HG03025 (cell line): Measurements from ENCODE around the gene CHRM1.
"Not testable (repeated sequence)": the region's sequence is repeated elsewhere in the genome, so short reads cannot be mapped to it uniquely, and the experiment has no call there.

Experiments used
- ATAC-seq: cut with Tn5 transposase; IDR thresholded peaks from one replicate; pipeline ENCODE4 v1.9.1; 2021; ENCODE audit warnings: mild to moderate bottlenecking, moderate library complexity; ENCODE audit not compliant: unreplicated experiment, low FRiP score

CHRM1 gene, protein sequence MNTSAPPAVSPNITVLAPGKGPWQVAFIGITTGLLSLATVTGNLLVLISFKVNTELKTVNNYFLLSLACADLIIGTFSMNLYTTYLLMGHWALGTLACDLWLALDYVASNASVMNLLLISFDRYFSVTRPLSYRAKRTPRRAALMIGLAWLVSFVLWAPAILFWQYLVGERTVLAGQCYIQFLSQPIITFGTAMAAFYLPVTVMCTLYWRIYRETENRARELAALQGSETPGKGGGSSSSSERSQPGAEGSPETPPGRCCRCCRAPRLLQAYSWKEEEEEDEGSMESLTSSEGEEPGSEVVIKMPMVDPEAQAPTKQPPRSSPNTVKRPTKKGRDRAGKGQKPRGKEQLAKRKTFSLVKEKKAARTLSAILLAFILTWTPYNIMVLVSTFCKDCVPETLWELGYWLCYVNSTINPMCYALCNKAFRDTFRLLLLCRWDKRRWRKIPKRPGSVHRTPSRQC

DNA sequence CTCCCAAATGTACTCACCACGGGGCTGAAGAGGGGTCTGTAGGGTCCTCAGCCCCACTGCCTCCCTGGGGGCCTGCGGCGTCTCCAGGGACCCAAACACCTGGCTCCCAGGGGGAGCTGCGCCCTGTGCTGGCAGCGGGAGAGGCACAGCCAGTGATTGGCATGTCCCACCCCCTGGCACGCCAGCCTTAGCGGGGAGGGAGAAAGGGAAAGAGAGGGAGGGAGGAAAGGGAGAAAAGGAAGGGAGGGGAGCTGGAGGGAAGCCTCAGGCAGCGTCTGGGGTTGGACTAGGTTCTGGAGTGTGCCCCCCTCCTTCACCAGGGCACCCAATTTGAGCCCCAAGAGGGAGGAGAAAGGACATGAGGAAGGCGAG is at the start of gene CHRM1:
TSS of gene CHRM1 (minus strand) at position 163 of the 372 bp plus-strand sequence. CDS start 10,263 bp downstream, outside the sequence.
- ATAC-seq = no peak

DNA sequence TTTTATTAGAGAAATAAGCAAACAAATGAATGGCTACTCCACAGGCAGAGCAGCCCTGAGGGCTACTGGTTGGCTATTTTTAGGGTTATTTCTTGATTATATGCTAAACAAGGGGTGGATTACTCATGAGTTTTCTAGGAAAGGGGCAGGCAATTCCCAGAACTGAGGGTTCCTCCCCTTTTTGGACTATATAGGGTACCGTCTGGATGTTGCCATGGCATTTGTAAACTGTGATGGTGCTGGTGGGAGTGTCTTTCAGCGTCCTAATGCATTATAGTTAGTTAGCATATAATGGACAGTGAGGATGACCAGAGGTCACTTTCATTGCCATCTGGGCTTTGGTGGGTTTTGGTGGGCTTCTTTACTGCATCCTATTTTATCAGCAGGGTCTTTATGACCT is 44.4 kb upstream of the CHRM1 start:
- no peak for ATAC-seq

- ATAC-seq = no peak
Observed at GRCh38 chr11:62962391-62962790, 41.2 kb upstream of the CHRM1 start.

- ATAC-seq = no peak
Observed at GRCh38 chr11:62961017-62961570, 39.9 kb upstream of the CHRM1 start.

GRCh38 chr11:62959422-62959980 is 38.3 kb upstream of the CHRM1 start:
- ATAC-seq = no peak

GRCh38 chr11:62958547-62959421 is 37.6 kb upstream of the CHRM1 start:
- no peak for ATAC-seq

- no peak for ATAC-seq
Observed at GRCh38 chr11:62957147-62957546, 36.0 kb upstream of the CHRM1 start.

- ATAC-seq = no peak
Observed at GRCh38 chr11:62954478-62954877, 33.3 kb upstream of the CHRM1 start.

DNA sequence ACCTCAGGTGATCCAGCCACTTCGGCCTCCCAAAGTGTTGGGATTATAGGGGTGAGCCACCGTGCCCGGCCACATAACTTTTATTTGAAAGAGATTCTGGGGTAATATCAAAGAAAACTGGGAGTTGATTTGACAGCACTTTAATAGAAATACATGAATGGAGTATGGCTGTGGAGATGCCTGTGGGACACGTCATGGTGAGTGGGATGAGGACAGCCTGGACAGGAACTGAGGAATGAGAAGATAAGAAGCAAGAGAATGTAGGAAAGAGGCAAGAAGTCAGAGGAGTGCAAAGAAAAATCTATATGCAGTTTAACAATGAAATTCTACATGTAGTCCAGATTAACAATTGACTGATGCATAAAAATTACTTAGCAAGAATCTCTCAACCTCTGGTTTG is 32.6 kb upstream of the CHRM1 start:
- ATAC-seq = no peak

- no peak for ATAC-seq
Observed at GRCh38 chr11:62948765-62949320, 27.7 kb upstream of the CHRM1 start.

DNA sequence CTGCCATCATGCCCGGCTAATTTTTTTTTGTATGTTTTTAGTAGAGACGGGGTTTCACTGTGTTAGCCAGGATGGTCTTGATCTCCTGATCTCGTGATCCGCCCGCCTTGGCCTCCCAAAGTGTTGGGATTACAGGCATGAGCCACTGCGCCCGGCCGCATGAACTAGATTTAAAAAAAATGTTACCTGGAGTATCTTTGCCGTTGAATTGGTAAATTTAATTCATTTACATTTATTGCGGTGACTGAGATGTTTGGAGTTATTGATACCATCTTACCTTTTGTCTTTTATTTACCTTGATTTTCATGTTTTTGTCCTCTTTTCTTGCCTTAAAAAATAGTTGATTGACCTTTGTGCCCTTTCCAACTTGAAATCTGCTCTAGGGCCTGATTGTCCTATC is 24.4 kb upstream of the CHRM1 start:
- not testable (repeated sequence) for ATAC-seq

DNA sequence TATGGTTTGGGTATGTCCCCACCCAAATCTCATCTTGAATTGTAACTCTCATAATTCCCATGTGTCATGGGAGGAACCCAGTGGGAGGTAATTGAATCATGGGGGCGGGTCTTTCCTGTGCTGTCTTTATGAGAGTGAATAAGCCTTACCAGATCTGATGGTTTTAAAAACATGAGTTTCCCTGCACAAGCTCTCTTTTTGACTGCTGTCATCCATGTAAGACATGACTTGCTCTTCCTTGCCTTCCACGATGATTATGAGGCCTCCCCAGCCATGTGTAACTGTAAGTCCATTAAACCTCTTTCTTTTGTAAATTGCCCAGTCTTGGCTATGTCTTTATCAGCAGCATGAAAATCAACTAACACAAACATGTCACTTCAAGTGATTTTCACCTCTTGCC is 16.4 kb upstream of the CHRM1 start:
- not testable (repeated sequence) for ATAC-seq

DNA sequence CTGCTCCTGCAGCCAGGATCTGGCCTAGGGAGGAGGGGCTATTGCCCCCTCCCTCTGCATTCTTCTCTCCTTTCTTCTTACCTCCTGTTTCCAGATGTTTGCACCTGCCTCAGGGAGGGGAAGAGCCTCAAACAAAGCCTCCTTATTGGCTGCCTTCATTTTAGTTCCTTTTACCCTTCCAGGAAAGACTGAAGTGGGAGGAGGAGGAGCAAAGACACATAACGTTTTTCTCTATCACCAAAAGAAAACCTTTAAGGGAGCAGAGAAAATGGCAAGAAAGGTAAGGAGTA is 13.3 kb upstream of the CHRM1 start:
- ATAC-seq = no peak

- ATAC-seq = no peak
Observed at GRCh38 chr11:62933750-62934495, 12.8 kb upstream of the CHRM1 start.

DNA sequence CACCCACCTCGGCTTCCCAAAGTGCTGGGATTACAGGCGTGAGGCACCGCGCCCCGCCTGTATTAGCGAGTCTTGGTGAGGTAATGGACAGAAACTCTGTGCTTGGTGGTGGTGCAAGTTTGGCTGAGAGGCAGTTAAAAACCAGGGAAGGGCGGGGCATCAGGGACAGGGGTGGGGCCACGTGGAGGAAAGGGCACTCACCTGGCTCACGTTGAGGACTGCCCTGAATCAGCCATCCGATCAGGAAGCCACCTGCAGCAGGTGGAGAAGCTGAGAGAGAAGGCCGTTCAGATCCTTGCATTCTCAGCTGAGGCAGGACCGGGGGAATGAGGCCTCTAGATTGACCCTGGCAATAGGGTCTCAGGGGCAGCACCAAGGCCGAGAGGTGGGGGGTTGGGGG is 12.1 kb upstream of the CHRM1 start:
- ATAC-seq = no peak

DNA sequence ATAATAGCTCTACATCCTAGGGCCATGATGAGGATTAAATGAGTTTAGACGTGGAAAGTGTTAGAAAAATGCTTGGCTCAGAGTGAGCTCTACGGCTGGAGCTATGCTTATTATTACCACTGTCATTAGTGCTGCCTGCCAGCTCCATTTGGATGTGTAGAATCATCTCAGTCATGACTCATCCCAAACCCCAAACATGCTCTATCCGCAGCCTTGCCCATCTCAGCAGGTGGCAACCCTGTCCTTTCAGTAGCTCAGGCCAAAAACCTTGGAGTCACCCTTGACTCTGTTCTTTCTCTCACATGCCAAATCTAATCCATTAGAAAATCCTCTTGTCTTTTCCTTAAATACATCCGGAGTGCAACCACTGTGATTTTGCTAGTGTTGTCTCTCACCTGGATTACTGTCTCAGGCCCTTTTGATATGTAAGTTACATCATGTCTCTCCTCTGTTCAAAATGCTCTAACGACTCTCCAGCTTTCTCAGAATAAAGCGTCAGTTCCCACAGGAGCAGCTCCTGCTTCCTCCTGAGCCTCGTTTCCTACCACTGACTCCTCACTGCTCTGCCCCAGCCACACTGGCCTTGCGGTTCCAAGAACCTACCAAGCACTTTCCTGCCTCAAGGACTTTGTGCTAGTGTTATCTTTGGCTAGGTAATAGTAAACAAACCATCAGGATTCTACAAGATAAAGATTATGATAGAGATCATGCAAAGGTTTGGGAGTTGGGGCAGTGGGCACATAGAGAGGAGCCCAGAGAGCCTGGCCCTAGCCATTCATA is 10.5 kb upstream of the CHRM1 start:
- no peak for ATAC-seq

DNA sequence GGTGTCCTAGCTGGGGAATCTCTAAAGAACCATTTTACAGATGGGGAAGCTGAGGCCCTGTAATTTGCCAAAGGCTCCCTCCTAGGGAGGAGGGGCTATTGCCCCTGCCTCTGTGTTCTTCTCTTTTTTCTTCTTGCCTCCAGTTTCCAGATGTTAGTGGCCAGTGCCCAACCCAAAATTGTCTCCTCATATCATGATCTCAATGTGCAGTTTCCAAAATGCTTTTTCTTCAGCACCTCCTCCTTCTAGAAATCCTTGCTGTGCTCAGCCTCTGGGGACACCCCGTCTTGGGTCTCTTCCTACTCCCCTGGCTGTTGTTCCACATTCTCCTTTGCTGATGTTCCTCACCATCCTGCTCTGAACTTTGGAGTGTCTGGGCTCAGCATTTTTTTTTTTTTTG is 9.5 kb upstream of the CHRM1 start:
- no peak for ATAC-seq

GRCh38 chr11:62930157-62930556 is 9.0 kb upstream of the CHRM1 start:
- no peak for ATAC-seq

DNA sequence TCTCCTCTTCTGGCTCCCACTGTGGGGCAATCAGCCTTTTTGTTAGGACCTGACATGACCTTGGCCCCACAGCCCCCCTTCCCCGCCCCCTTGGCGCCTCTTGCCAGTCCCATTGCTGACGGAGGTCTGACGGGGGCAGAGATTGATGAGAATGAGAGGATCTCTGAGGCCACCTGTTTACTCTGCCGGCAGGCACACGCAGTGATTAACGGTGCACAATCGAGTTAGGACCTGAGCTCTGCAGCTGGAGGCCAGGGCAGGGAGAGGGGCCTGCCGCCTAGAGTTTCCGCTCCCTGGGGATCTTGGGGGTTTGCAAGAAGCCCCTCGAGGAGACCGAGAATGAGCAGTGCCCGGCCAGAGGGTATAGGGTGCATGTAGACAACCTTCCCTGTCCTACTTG is 6.8 kb upstream of the CHRM1 start:
- ATAC-seq = no peak
